M059J (cell line): Measurements from ENCODE around the gene CACNG7. TPM values are rescaled to one million over a fixed set of nuclear protein-coding genes. Genes with fewer than 3 reads are reported as not detected.
"Not testable (repeated sequence)": the region's sequence is repeated elsewhere in the genome, so short reads cannot be mapped to it uniquely, and the experiment has no call there.

ENCODE experiments used
- DNase-seq: peaks from one replicate; pipeline ENCODE4 v3.0.0-alpha.2; 2012; ENCODE audit warnings: low read depth
- total RNA-seq: library from RNA; depleted of rRNA; stranded (reverse); fragments of >200 nt; shearing (Covaris generic); gene quantifications from 2 replicates; pipeline ENCODE4 v1.2.3, GENCODE V29; 2014; rRNA removed

Gene CACNG7
- not detected in 2 replicates for total RNA-seq

- no peak for DNase-seq
Observed at GRCh38 chr19:53908935-53909415, at the start of gene CACNG7. Gene CACNG7 (plus strand): TSS chr19:53909278. CDS start chr19:53912832, 3,554 bp downstream.

GRCh38 chr19:53864308-53864836 lies 44.7 kb upstream of the CACNG7 start:
- no peak for DNase-seq

GRCh38 chr19:53865523-53865917 lies 43.6 kb upstream of the CACNG7 start:
- no peak for DNase-seq

GRCh38 chr19:53865918-53866864 lies 42.9 kb upstream of the CACNG7 start:
- DNase-seq: peak; percentile 84

- no peak for DNase-seq
Observed at GRCh38 chr19:53866865-53867224, 42.2 kb upstream of the CACNG7 start.

GRCh38 chr19:53867225-53868090 lies 41.6 kb upstream of the CACNG7 start, which contains the start of gene MYADM:
Gene MYADM (plus strand): TSS chr19:53867883. CDS start chr19:53873530, 5,647 bp downstream.
- peak; percentile 99 for DNase-seq

- DNase-seq: peak; percentile 78
Observed at GRCh38 chr19:53868091-53868891, 40.8 kb upstream of the CACNG7 start.

- peak; percentile 89 for DNase-seq
Observed at GRCh38 chr19:53868892-53869804, 39.9 kb upstream of the CACNG7 start.

GRCh38 chr19:53869805-53870484 lies 39.1 kb upstream of the CACNG7 start:
- DNase-seq: not testable (repeated sequence)

- DNase-seq: peak; percentile 52
Observed at GRCh38 chr19:53870485-53870844, 38.6 kb upstream of the CACNG7 start.

GRCh38 chr19:53871454-53871853 lies 37.6 kb upstream of the CACNG7 start:
- no peak for DNase-seq

GRCh38 chr19:53872762-53873161 lies 36.3 kb upstream of the CACNG7 start:
- DNase-seq: no peak

- no peak for DNase-seq
Observed at GRCh38 chr19:53873773-53874605, 35.1 kb upstream of the CACNG7 start.

GRCh38 chr19:53874606-53874990 lies 34.5 kb upstream of the CACNG7 start:
- no peak for DNase-seq

- no peak for DNase-seq
Observed at GRCh38 chr19:53875602-53876325, 33.3 kb upstream of the CACNG7 start.

GRCh38 chr19:53876651-53877224 lies 32.3 kb upstream of the CACNG7 start:
- DNase-seq: no peak

GRCh38 chr19:53877361-53877766 lies 31.7 kb upstream of the CACNG7 start:
- peak; percentile 30 for DNase-seq

- no peak for DNase-seq
Observed at GRCh38 chr19:53878776-53879139, 30.3 kb upstream of the CACNG7 start.
